H1 (cell line): ENCODE results near the gene SEC23IP. TPM values are rescaled to one million over a fixed set of nuclear protein-coding genes. Genes with fewer than 3 reads are reported as not detected.

Source experiments
- CTCF ChIA-PET: fragments of 300-600 bp; sonication (Branson Sonifier 250); formaldehyde crosslinking; loops from one replicate; lab custom pipeline; 2021; ENCODE audit not compliant: partially characterized antibody; lab: Charles Lee
- POLR2A ChIA-PET: fragments of 300-600 bp; sonication (Branson Sonifier 250); formaldehyde crosslinking; loops from one replicate; lab custom pipeline; 2021; ENCODE audit warnings: inconsistent platforms; ENCODE audit not compliant: partially characterized antibody; lab: Charles Lee
- DNase-seq, 2 experiments: peaks; one replicate each; pipeline versions ENCODE4 v3.0.0 to v3.0.0-alpha.2; 2010 to 2022; ENCODE audit warnings: low spot score in 2 of 2, low read depth in 1 of 2, mixed read lengths in 1 of 2
- FAIRE-seq: peaks from 2 replicates; lab custom pipeline; 2011; peaks lifted over from hg19 to GRCh38; lab: Jason Lieb, UNC
- H2AFZ ChIP-seq: 2 replicates; pipeline ENCODE4 v1.8.1; 2012; ENCODE audit warnings: low read length, inconsistent platforms
- H2AK5ac ChIP-seq: 2 replicates; pipeline ENCODE4 v1.6.1; 2013; ENCODE audit warnings: low read depth, low read length
- H2BK120ac ChIP-seq: replicated peaks from 2 replicates; pipeline ENCODE3; 2013; ENCODE audit warnings: low read depth, low read length, inconsistent platforms
- H2BK12ac ChIP-seq: 2 replicates; pipeline ENCODE4 v1.6.1; 2013; ENCODE audit warnings: low read depth, low read length
- H2BK15ac ChIP-seq: 2 replicates; pipeline ENCODE4 v1.6.1; 2013; ENCODE audit warnings: low read length
- H2BK20ac ChIP-seq: 2 replicates; pipeline ENCODE4 v1.6.1; 2013; ENCODE audit warnings: low read length
- H2BK5ac ChIP-seq: 2 replicates; pipeline ENCODE4 v1.6.1; 2013; ENCODE audit warnings: low read depth, low read length
- H3K14ac ChIP-seq: 2 replicates; pipeline ENCODE4 v1.6.1; 2013; ENCODE audit warnings: inconsistent platforms; ENCODE audit not compliant: insufficient read length
- H3K18ac ChIP-seq: 2 replicates; pipeline ENCODE4 v1.6.1; 2013; ENCODE audit warnings: low read length; ENCODE audit errors: extremely low read depth
- H3K23ac ChIP-seq: 2 replicates; pipeline ENCODE4 v1.6.1; 2013; ENCODE audit warnings: inconsistent platforms; ENCODE audit not compliant: insufficient read length
- H3K23me2 ChIP-seq: 2 replicates; pipeline ENCODE4 v1.6.1; 2013; ENCODE audit warnings: low read depth, low read length
- H3K27ac ChIP-seq: 2 replicates; pipeline ENCODE4 v1.6.1; 2011; ENCODE audit warnings: low read depth, low read length, inconsistent platforms
- H3K27me3 ChIP-seq, 4 experiments: replicated peaks in 1 of 4; 1 replicate in 1 of 4; 2 replicates in 3 of 4; pipeline versions ENCODE4 v1.6.1 to v1.8.1; 2011 to 2013; ENCODE audit warnings: low read length in 3 of 4, mild to moderate bottlenecking in 3 of 4, inconsistent platforms in 2 of 4, mixed read lengths in 2 of 4, moderate library complexity in 1 of 4; ENCODE audit not compliant: control insufficient read depth in 3 of 4, insufficient read depth in 3 of 4; ENCODE audit errors: extremely low read depth in 1 of 4
- H3K36me3 ChIP-seq, 4 experiments: 2 replicates each; pipeline versions ENCODE4 v1.6.1 to v1.8.1; 2011 to 2013; ENCODE audit warnings: mild to moderate bottlenecking in 4 of 4, low read length in 3 of 4, moderate library complexity in 2 of 4, control low read depth in 1 of 4, inconsistent platforms in 1 of 4; ENCODE audit not compliant: insufficient read depth in 4 of 4, control insufficient read depth in 2 of 4
- H3K4ac ChIP-seq: replicated peaks from 2 replicates; pipeline ENCODE3; 2013; ENCODE audit warnings: low read length, low read depth, mixed read lengths, inconsistent platforms; ENCODE audit not compliant: insufficient read length
- H3K4me1 ChIP-seq, 4 experiments: replicated peaks in 1 of 4; 1 replicate in 1 of 4; 2 replicates in 3 of 4; pipeline versions ENCODE4 v1.6.1 to v1.8.1; 2011 to 2013; ENCODE audit warnings: low read length in 3 of 4, inconsistent platforms in 2 of 4, mixed read lengths in 1 of 4; ENCODE audit not compliant: insufficient read depth in 4 of 4, control insufficient read depth in 3 of 4
- H3K4me2 ChIP-seq, 2 experiments: 2 replicates each; pipeline versions ENCODE4 v1.6.1 to v1.8.1; 2011 to 2013; ENCODE audit warnings: low read depth in 2 of 2, low read length in 2 of 2, control low read depth in 1 of 2, inconsistent platforms in 1 of 2, mild to moderate bottlenecking in 1 of 2; ENCODE audit not compliant: insufficient read depth in 1 of 2
- H3K4me3 ChIP-seq, 4 experiments: fragments of 200-600, 300-600 bp in 1 of 4; sonication (generic), shearing (Covaris generic), sonication (Bioruptor Twin) in 1 of 4; 2 replicates each; pipeline versions ENCODE4 v1.5.1 to v1.8.1; 2011 to 2016; ENCODE audit warnings: low read length in 4 of 4, low read depth in 3 of 4, control low read depth in 2 of 4, inconsistent platforms in 2 of 4, mild to moderate bottlenecking in 2 of 4, mixed read lengths in 1 of 4, moderate library complexity in 1 of 4; ENCODE audit not compliant: insufficient read depth in 2 of 4; ENCODE audit errors: extremely low read depth in 1 of 4
- H3K56ac ChIP-seq: replicated peaks from 2 replicates; pipeline ENCODE3; 2013; ENCODE audit warnings: low read depth, mild to moderate bottlenecking, mixed read lengths, low read length, inconsistent platforms; ENCODE audit not compliant: insufficient read length
- H3K79me1 ChIP-seq: 2 replicates; pipeline ENCODE4 v1.6.1; 2013; ENCODE audit warnings: low read depth, low read length, control low read depth
- H3K79me2 ChIP-seq, 2 experiments: 2 replicates each; pipeline versions ENCODE4 v1.6.1 to v1.8.1; 2012 to 2013; ENCODE audit warnings: low read length in 2 of 2, mild to moderate bottlenecking in 2 of 2, inconsistent platforms in 1 of 2; ENCODE audit not compliant: insufficient read depth in 2 of 2, control insufficient read depth in 1 of 2
- H3K9ac ChIP-seq, 4 experiments: replicated peaks in 1 of 4; 1 replicate in 1 of 4; 2 replicates in 3 of 4; pipeline versions ENCODE4 v1.6.1 to v1.8.1; 2011 to 2013; ENCODE audit warnings: low read depth in 3 of 4, low read length in 3 of 4, control low read depth in 2 of 4, mild to moderate bottlenecking in 2 of 4, moderate library complexity in 2 of 4, inconsistent platforms in 1 of 4; ENCODE audit errors: extremely low read depth in 1 of 4
- H3K9me3 ChIP-seq, 2 experiments: 2 replicates each; pipeline versions ENCODE4 v1.6.1 to v1.8.1; 2012 to 2013; ENCODE audit warnings: mild to moderate bottlenecking in 2 of 2, moderate library complexity in 2 of 2, control low read depth in 1 of 2, inconsistent platforms in 1 of 2, low read depth in 1 of 2, low read length in 1 of 2, mixed read lengths in 1 of 2; ENCODE audit not compliant: insufficient read depth in 2 of 2
- H4K20me1 ChIP-seq, 2 experiments: replicated peaks in 1 of 2; 2 replicates each; pipeline versions ENCODE3 to v1.8.1; 2011 to 2013; ENCODE audit warnings: inconsistent platforms in 2 of 2, low read length in 2 of 2, mild to moderate bottlenecking in 1 of 2; ENCODE audit not compliant: insufficient read depth in 2 of 2, control insufficient read depth in 1 of 2
- H4K5ac ChIP-seq: 2 replicates; pipeline ENCODE4 v1.6.1; 2013; ENCODE audit warnings: low read length, low read depth, mixed read lengths, inconsistent platforms; ENCODE audit not compliant: insufficient read length
- H4K8ac ChIP-seq: 2 replicates; pipeline ENCODE4 v1.8.0; 2013; ENCODE audit warnings: mild to moderate bottlenecking, moderate library complexity, low read length, inconsistent platforms; ENCODE audit not compliant: insufficient read depth; ENCODE audit errors: extremely low read depth
- H4K91ac ChIP-seq: replicated peaks from 2 replicates; pipeline ENCODE3; 2013; ENCODE audit warnings: low read length, mixed read lengths, inconsistent platforms; ENCODE audit not compliant: insufficient read length
- MAFK ChIP-seq: IDR thresholded peaks from 2 replicates; pipeline ENCODE4 v1.6.1; 2012; ENCODE audit warnings: low read depth, mild to moderate bottlenecking, improper control_type of control experiment, low read length
- WGBS, 2 experiments: shearing (Covaris generic) in 1 of 2; methylation state at CpG; one replicate each; pipeline versions ENCODE4 v1.1.6 to v1.1.7; 2013 to 2015; ENCODE audit warnings: low lambda C conversion rate in 2 of 2, mixed read lengths in 2 of 2, inconsistent platforms in 1 of 2, low coverage in 1 of 2, missing lambda C conversion rate in 1 of 2; ENCODE audit not compliant: insufficient replicate concordance in 2 of 2, insufficient coverage in 1 of 2, insufficient read length in 1 of 2; ENCODE audit errors: extremely low coverage in 1 of 2, missing lambda C conversion rate in 1 of 2; 5-methylcytosine and 5-hydroxymethylcytosine counted together
- polyA plus RNA-seq, 7 experiments: library from polyadenylated mRNA; depleted of rRNA in 3 of 7; stranded (reverse) in 5 of 7; unstranded in 2 of 7; fragments of >200 nt in 5 of 7; fragments of 200-250 nt in 2 of 7; gene quantifications; 1 replicate in 5 of 7; 2 replicates in 1 of 7; 4 replicates in 1 of 7; pipeline versions ENCODE4 v1.2.1 to v1.2.3, GENCODE V29; 2011 to 2013; ENCODE audit warnings: missing spikeins in 2 of 7, mixed read lengths in 2 of 7
- total RNA-seq: library from RNA; stranded (reverse); fragmentation: NEBNext Ultra II Directional; extraction: Animal tissue kit (Norgen Biotek cat#: 25700); gene quantifications from 2 replicates; pipeline ENCODE4 v1.2.1, GENCODE V29; 2021
- TF ChIP-seq, protein P1 (sequence below): IDR thresholded peaks from 2 replicates; pipeline ENCODE4 v1.6.1; 2011; ENCODE audit warnings: low read length, improper control_type of control experiment

SEC23IP gene
- total and polyA plus RNA-seq, 2 of the 8 experiments (the other 6 are each of a cell fraction or from before 2014, with no cell fraction given): 29.0 to 105 TPM

DNA sequence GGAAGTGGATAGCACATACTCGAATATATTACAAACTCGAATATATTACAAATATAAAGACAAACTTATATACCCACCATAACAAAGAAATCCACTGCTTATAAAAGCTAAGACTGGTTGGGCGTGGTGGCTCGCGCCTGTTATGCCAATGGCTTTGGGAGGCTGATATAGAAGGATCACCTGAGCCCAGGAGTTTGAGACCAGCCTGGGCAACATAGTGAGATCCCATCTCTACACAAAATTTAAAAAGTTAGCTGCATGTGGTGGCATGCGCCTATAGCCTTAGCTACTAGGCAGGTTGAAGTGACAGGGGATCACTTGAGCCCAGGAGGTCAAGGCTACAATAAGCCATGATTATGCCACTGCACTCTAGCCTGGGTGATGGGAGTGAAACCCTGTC is 40.3 kb upstream of the SEC23IP start:
- no peak overlapping the region for H2BK15ac ChIP-seq
- H3K36me3 ChIP-seq: peaks cover 16 to 68% (median 47%) of the 10 kb centered on the region in 4 experiments
- no peak overlapping the region for H2AK5ac ChIP-seq
- no peak overlapping the region for H3K14ac ChIP-seq
- no peaks in the 10 kb centered on the region for H3K9me3 ChIP-seq
- H2AFZ ChIP-seq: no peak overlapping the region
- no peak overlapping the region for H2BK5ac ChIP-seq
- H2BK12ac ChIP-seq: no peak overlapping the region
- H3K9ac ChIP-seq: no peak overlapping the region
- H3K4me3 ChIP-seq: no peak overlapping the region
- no peak overlapping the region for H4K8ac ChIP-seq
- H4K20me1 ChIP-seq: peaks cover 3 to 4% of the 10 kb centered on the region in 2 experiments
- H3K56ac ChIP-seq: no peak overlapping the region
- H3K79me2 ChIP-seq: no peaks in the 10 kb centered on the region; a peak in 1 of 4 replicates
- H3K23ac ChIP-seq: no peak overlapping the region
- H3K18ac ChIP-seq: no peak overlapping the region
- 87% methylated on average over 6 of the region's 6 CpGs; no CpG with 5 or more reads in 1 of the 2 experiments for WGBS, 2 experiments
- no peak overlapping the region for H2BK120ac ChIP-seq
- no peak overlapping the region for H3K27ac ChIP-seq
- no peak overlapping the region for H3K4ac ChIP-seq
- H3K4me2 ChIP-seq: no peak overlapping the region
- ChIA-PET POLR2A (interaction anchor here (0.6 kb wide), 1 partner anchor 15 kb away, joined by 3 read pairs; no protein-coding TSS in a partner anchor), CTCF (interaction anchor here (1.0 to 2.0 kb wide), 4 partner anchors 9 to 102 kb away, joined by 3 to 9 read pairs (median 3); no protein-coding TSS in a partner anchor)
- H3K23me2 ChIP-seq: no peaks in the 10 kb centered on the region
- no peaks in the 10 kb centered on the region; the same call in 1 of the 2 replicates for H3K79me1 ChIP-seq
- no peak overlapping the region for H2BK20ac ChIP-seq
- no peaks in the 10 kb centered on the region for H3K27me3 ChIP-seq
- no peak for DNase-seq
- H4K91ac ChIP-seq: no peak overlapping the region
- H4K5ac ChIP-seq: no peak overlapping the region
- no peaks in the 10 kb centered on the region for H3K4me1 ChIP-seq
- no peak for FAIRE-seq
- TF ChIP-seq, protein P1, sequence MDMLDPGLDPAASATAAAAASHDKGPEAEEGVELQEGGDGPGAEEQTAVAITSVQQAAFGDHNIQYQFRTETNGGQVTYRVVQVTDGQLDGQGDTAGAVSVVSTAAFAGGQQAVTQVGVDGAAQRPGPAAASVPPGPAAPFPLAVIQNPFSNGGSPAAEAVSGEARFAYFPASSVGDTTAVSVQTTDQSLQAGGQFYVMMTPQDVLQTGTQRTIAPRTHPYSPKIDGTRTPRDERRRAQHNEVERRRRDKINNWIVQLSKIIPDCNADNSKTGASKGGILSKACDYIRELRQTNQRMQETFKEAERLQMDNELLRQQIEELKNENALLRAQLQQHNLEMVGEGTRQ: no peak
- no peak for TF ChIP-seq MAFK
